Psoas muscle (tissue), 8 donors: ENCODE measurements around the gene CDH4. TPM values are rescaled to one million over a fixed set of nuclear protein-coding genes. Genes with fewer than 3 reads are reported as not detected.
A peak's percentile ranks its signal among the peaks of the same experiment; 100 is the strongest.

Experiments used
- ATAC-seq, 4 donors: fragments of 200-7000 bp; cut with Tn5 transposase; one replicate each; pipeline ENCODE4 v1.9.1; 2020; ENCODE audit warnings: moderate library complexity in 3 of 4, mild to moderate bottlenecking in 2 of 4
- DNase-seq, 2 donors: peaks; one replicate each; pipeline ENCODE4 v3.0.0-alpha.2; 2020
- H3K27ac ChIP-seq: fragments of 200-600 bp; one replicate; pipeline ENCODE4 v1.8.0; 2022
- H3K27me3 ChIP-seq, 3 donors: fragments of 200-600 bp in 1 of 3; one replicate each; pipeline versions ENCODE4 v1.6.1 to v1.8.0; 2013 to 2022; ENCODE audit warnings: low read length in 2 of 3, mild to moderate bottlenecking in 2 of 3, moderate library complexity in 1 of 3; ENCODE audit not compliant: insufficient read depth in 3 of 3
- H3K36me3 ChIP-seq, 2 donors: fragments of 200-600 bp in 1 of 2; one replicate each; pipeline versions ENCODE4 v1.6.1 to v1.8.0; 2013 to 2022; ENCODE audit warnings: low read depth in 1 of 2, mild to moderate bottlenecking in 1 of 2, moderate library complexity in 1 of 2; ENCODE audit not compliant: insufficient read depth in 1 of 2
- H3K4me1 ChIP-seq: fragments of 200-600 bp; one replicate; pipeline ENCODE4 v1.8.0; 2022
- H3K4me3 ChIP-seq: fragments of 200-600 bp; one replicate; pipeline ENCODE4 v1.8.0; 2022; ENCODE audit warnings: mild to moderate bottlenecking
- H3K9me3 ChIP-seq: fragments of 200-600 bp; one replicate; pipeline ENCODE4 v1.8.0; 2022
- CTCF ChIP-seq: fragments of 200-600 bp; IDR thresholded peaks from one replicate; pipeline ENCODE4 v1.8.0; 2022; ENCODE audit warnings: antibody characterized with exemption
- WGBS, 3 donors: extraction: QIAGEN DNeasy Blood & Tissue Kit; methylation state at CpG; one replicate each; pipeline versions ENCODE4 v1.1.6 to v1.1.7; 2013; 5-methylcytosine and 5-hydroxymethylcytosine counted together
- intact Hi-C, 2 donors: fragments of 100-400 bp; cut with DNase I; formaldehyde crosslinking; loops; one replicate each; pipeline versions ENCODE4 v1.11.0 to v1.14.2; 2022
- polyA plus RNA-seq, 3 donors: library from polyadenylated mRNA; stranded (reverse); fragments of 200-250 nt; gene quantifications; one replicate each; pipeline ENCODE4 v1.2.3, GENCODE V29; 2013
- total RNA-seq, 4 donors: library from RNA; stranded (reverse); fragmentation: NEBNext Ultra II Directional in 2 of 4; extraction: Animal tissue kit (Norgen Biotek cat#: 25700) in 2 of 4; gene quantifications; one replicate each; pipeline versions ENCODE4 v1.2.1 to v1.2.4, GENCODE V29; 2021 to 2023
- donor health status: healthy with polysubstance abuse.
- donor health status: DM: no; HTN: no; CAD: no; lungs with moderate emphysema.
- donor health status: Bipolar disorder and iron deficiency.
- donor health status: healthy.
- donor health status: DM: yes; HTN: yes; CAD: no.
- donor health status: DM: no; HTN: no; CAD: no.
- donor health status: DM: no; HTN: no; CAD: no.
- donor health status: DM: yes; HTN: yes; CAD: no.

Gene CDH4
- total and polyA plus RNA-seq, 7 donors, result 0.26 to 1.0 (median 0.34) TPM

GRCh38 chr20:61937963-61938838 is 686.1 kb downstream of the CDH4 start:
- intact Hi-C loops, result no loop called here
- no peaks in the 10 kb centered on the region for H3K4me1 ChIP-seq
- H3K36me3 ChIP-seq, result no peaks in the 10 kb centered on the region
- no peak for TF ChIP-seq CTCF
- no peaks in the 10 kb centered on the region for H3K27me3 ChIP-seq
- DNase-seq, result peak in 1 of 2 donors; percentile 30
- no peaks in the 10 kb centered on the region for H3K9me3 ChIP-seq
- 81 to 84% (median 83%) methylated on average over 31 of the region's 31 CpGs for WGBS, 3 donors
- H3K4me3 ChIP-seq, result no peak overlapping the region
- H3K27ac ChIP-seq, result no peak overlapping the region
- peak in 1 of 4 donors; percentile 8 for ATAC-seq

- H3K9me3 ChIP-seq, result no peaks in the 10 kb centered on the region
- H3K36me3 ChIP-seq, result no peaks in the 10 kb centered on the region
- H3K27me3 ChIP-seq, result no peaks in the 10 kb centered on the region
- no peaks in the 10 kb centered on the region for H3K4me1 ChIP-seq
- TF ChIP-seq CTCF, result no peak
- ATAC-seq, result peak in 1 of 4 donors; percentile 12
- intact Hi-C loops, result no loop called here
- no peak overlapping the region for H3K4me3 ChIP-seq
- peak in 1 of 2 donors; percentile 38 for DNase-seq
- H3K27ac ChIP-seq, result no peak overlapping the region
- WGBS, 3 donors, result 70 to 78% (median 77%) methylated on average over 24 to 27 of the region's 27 CpGs
These were observed 687.0 kb downstream of the CDH4 start for GRCh38 chr20:61938839-61939690.

GRCh38 chr20:61939691-61940360 is 687.8 kb downstream of the CDH4 start:
- no peak for ATAC-seq
- Histone ChIP-seq H3K27me3 (no peaks in the 10 kb centered on the region), H3K27ac (no peak overlapping the region), H3K36me3 (no peaks in the 10 kb centered on the region), H3K9me3 (no peaks in the 10 kb centered on the region), H3K4me1 (no peaks in the 10 kb centered on the region), H3K4me3 (no peak overlapping the region)
- no peak for TF ChIP-seq CTCF
- intact Hi-C loops, result no loop called here
- no peak for DNase-seq
- WGBS, 3 donors, result 82 to 86% (median 84%) methylated on average over 13 of the region's 13 CpGs

- no peak overlapping the region for H3K27ac ChIP-seq
- H3K27me3 ChIP-seq, result no peaks in the 10 kb centered on the region
- no peaks in the 10 kb centered on the region for H3K4me1 ChIP-seq
- DNase-seq (peak in 1 of 2 donors; percentile 12), ATAC-seq (no peak)
- WGBS, 3 donors, result 79 to 88% (median 85%) methylated on average over 17 of the region's 17 CpGs
- intact Hi-C loops, result no loop called here
- TF ChIP-seq CTCF, result no peak
- H3K36me3 ChIP-seq, result no peaks in the 10 kb centered on the region
- no peaks in the 10 kb centered on the region for H3K9me3 ChIP-seq
- no peak overlapping the region for H3K4me3 ChIP-seq
These were observed 688.4 kb downstream of the CDH4 start for GRCh38 chr20:61940491-61940890.
